Right lobe of liver (tissue), 6 donors: ENCODE data around the gene LBX2. TPM values are rescaled to one million over a fixed set of nuclear protein-coding genes. Genes with fewer than 3 reads are reported as not detected.

Experiments used
- ATAC-seq, 4 donors: fragments of 200-7000 bp; cut with Tn5 transposase; one replicate each; pipeline ENCODE4 v1.9.1; 2020; ENCODE audit warnings: mild to moderate bottlenecking in 4 of 4, moderate library complexity in 4 of 4
- DNase-seq, 3 donors: peaks; one replicate each; pipeline ENCODE4 v3.0.0-alpha.2; 2020
- H3K27ac ChIP-seq, 3 donors: fragments of 200-600 bp; one replicate each; pipeline ENCODE4 v1.8.0; 2022
- H3K27me3 ChIP-seq, 2 donors: fragments of 200-600 bp; one replicate each; pipeline ENCODE4 v1.8.0; 2022
- H3K36me3 ChIP-seq, 4 donors: fragments of 200-600 bp; sonication (generic) in 1 of 4; one replicate each; pipeline versions ENCODE4 v1.5.1 to v1.8.0; 2017 to 2022; ENCODE audit warnings: control low read depth in 1 of 4
- H3K4me1 ChIP-seq, 4 donors: fragments of 200-600 bp; sonication (generic) in 1 of 4; one replicate each; pipeline versions ENCODE4 v1.5.1 to v1.8.0; 2017 to 2022; ENCODE audit warnings: control low read depth in 1 of 4
- H3K4me3 ChIP-seq, 3 donors: fragments of 200-600 bp; one replicate each; pipeline ENCODE4 v1.8.0; 2022
- H3K9me3 ChIP-seq, 4 donors: fragments of 200-600 bp; sonication (generic) in 1 of 4; one replicate each; pipeline versions ENCODE4 v1.5.1 to v1.8.0; 2017 to 2022; ENCODE audit warnings: control low read depth in 1 of 4
- CTCF ChIP-seq, 4 donors: fragments of 200-600 bp in 3 of 4; fragments of 450-650 bp in 1 of 4; IDR thresholded peaks; one replicate each; pipeline versions ENCODE4 v1.5.1 to v1.8.0; 2016 to 2022; ENCODE audit warnings: antibody characterized with exemption in 4 of 4, mild to moderate bottlenecking in 2 of 4
- POLR2A ChIP-seq: fragments of 450-650 bp; IDR thresholded peaks from one replicate; pipeline ENCODE4 v1.6.1; 2017; ENCODE audit warnings: antibody characterized with exemption, mild to moderate bottlenecking
- WGBS: methylation state at CpG from one replicate; pipeline ENCODE4 v1.1.6; 2018; ENCODE audit warnings: low coverage, low lambda C conversion rate; ENCODE audit not compliant: insufficient coverage; ENCODE audit errors: missing lambda C conversion rate; 5-methylcytosine and 5-hydroxymethylcytosine counted together
- intact Hi-C, 2 donors: fragments of 100-400 bp; cut with DNase I; formaldehyde crosslinking; loops; one replicate each; pipeline versions ENCODE4 v1.11.2 to v1.14.1; 2022
- total RNA-seq, 6 experiments: library from RNA; depleted of rRNA in 2 of 6; stranded (reverse); fragments of >200 nt in 2 of 6; fragmentation: NEBNext Ultra II Directional in 3 of 6; extraction: Animal tissue kit (Norgen Biotek cat#: 25700) in 3 of 6; gene quantifications; one replicate each; pipeline versions ENCODE4 v1.1.0 to v1.2.4, GENCODE V29; 2016 to 2023
- donor health status: DM: no; HTN: yes; CAD: no.
- donor health status: DM: no; HTN: no; CAD: no.
- donor health status: DM: no; HTN: no; CAD: no.
- donor health status: DM: no; HTN: yes; CAD: no.
- donor health status: DM: no; HTN: yes; CAD: no.

Gene LBX2
- total RNA-seq, 6 experiments from 2014 or later = 1.4 to 8.4 (median 5.8) TPM

- Histone ChIP-seq H3K9me3 (no peaks in the 10 kb centered on the region), H3K27ac (no peak overlapping the region), H3K4me3 (peak overlapping the region; percentile 10 to 36 (median 16)), H3K4me1 (peaks cover 0 to 12% (median 0%) of the 10 kb centered on the region in 4 donors), H3K27me3 (peaks cover 6 to 52% of the 10 kb centered on the region in 2 donors), H3K36me3 (no peaks in the 10 kb centered on the region)
- WGBS = 38% methylated on average over 3 of the region's 72 CpGs
- no peak for TF ChIP-seq CTCF (IDR thresholded peaks at IDR 0.05)
- TF ChIP-seq POLR2A = no peak
- intact Hi-C loops = no loop called here
- DNase-seq (peak in 1 of 3 donors; percentile 61), ATAC-seq (peak; percentile 66 to 83 (median 76))
These were observed 16.7 kb upstream of the LBX2 start for GRCh38 chr2:74515981-74516633.

GRCh38 chr2:74515271-74515980, 16.0 kb upstream of the LBX2 start:
- H3K36me3 ChIP-seq = no peaks in the 10 kb centered on the region
- H3K9me3 ChIP-seq = no peaks in the 10 kb centered on the region
- TF ChIP-seq CTCF (IDR thresholded peaks at IDR 0.05) = no peak
- no peak for TF ChIP-seq POLR2A
- no peak overlapping the region for H3K27ac ChIP-seq
- peak overlapping the region; percentile 10 to 36 (median 16) for H3K4me3 ChIP-seq
- 0% methylated on average over 1 of the region's 60 CpGs for WGBS
- H3K27me3 ChIP-seq = peaks cover 6 to 52% of the 10 kb centered on the region in 2 donors
- peak in 3 of 4 donors; percentile 8 to 45 (median 41) for ATAC-seq
- H3K4me1 ChIP-seq = peaks cover 0 to 12% (median 0%) of the 10 kb centered on the region in 4 donors
- no peak for DNase-seq
- intact Hi-C loops = no loop called here

GRCh38 chr2:74514368-74515270, 15.2 kb upstream of the LBX2 start, which contains the start of gene TLX2:
TSS of gene TLX2 (plus strand) at chr2:74514450. CDS start at chr2:74514807, 357 bp downstream.
- no peak for ATAC-seq
- H3K9me3 ChIP-seq = no peaks in the 10 kb centered on the region
- intact Hi-C loops = no loop called here
- peaks cover 6 to 52% of the 10 kb centered on the region in 2 donors for H3K27me3 ChIP-seq
- H3K27ac ChIP-seq = no peak within 1 kb of the TSS
- H3K4me3 ChIP-seq = no peak within 1 kb of the TSS
- no peak for TF ChIP-seq CTCF (IDR thresholded peaks at IDR 0.05)
- TF ChIP-seq POLR2A = no peak
- DNase-seq = no peak
- 3% methylated on average over 14 of the region's 82 CpGs for WGBS
- no peaks in the 10 kb centered on the region for H3K36me3 ChIP-seq
- peaks cover 0 to 12% (median 0%) of the 10 kb centered on the region in 4 donors for H3K4me1 ChIP-seq

GRCh38 chr2:74513605-74514367, 14.4 kb upstream of the LBX2 start:
- ATAC-seq = peak in 1 of 4 donors; percentile 4
- no peak for DNase-seq
- intact Hi-C loops = no loop called here
- H3K4me1 ChIP-seq = peaks cover 0 to 12% (median 0%) of the 10 kb centered on the region in 4 donors
- H3K36me3 ChIP-seq = no peaks in the 10 kb centered on the region
- no peak overlapping the region for H3K27ac ChIP-seq
- no peaks in the 10 kb centered on the region for H3K9me3 ChIP-seq
- peaks cover 6 to 52% of the 10 kb centered on the region in 2 donors for H3K27me3 ChIP-seq
- 4% methylated on average over 30 of the region's 52 CpGs for WGBS
- TF ChIP-seq CTCF (IDR thresholded peaks at IDR 0.05) (no peak), POLR2A (no peak)
- H3K4me3 ChIP-seq = no peak overlapping the region
